HUDEP-2 (cell line): ENCODE results near the gene DNAJC5.

Source experiments
- DNase-seq, 76 experiments: peaks; one replicate each; lab custom pipeline; 2025; ENCODE audit not compliant: unreplicated experiment in 76 of 76; lab: John Stamatoyannopoulos, UW

The DNAJC5 gene

DNA sequence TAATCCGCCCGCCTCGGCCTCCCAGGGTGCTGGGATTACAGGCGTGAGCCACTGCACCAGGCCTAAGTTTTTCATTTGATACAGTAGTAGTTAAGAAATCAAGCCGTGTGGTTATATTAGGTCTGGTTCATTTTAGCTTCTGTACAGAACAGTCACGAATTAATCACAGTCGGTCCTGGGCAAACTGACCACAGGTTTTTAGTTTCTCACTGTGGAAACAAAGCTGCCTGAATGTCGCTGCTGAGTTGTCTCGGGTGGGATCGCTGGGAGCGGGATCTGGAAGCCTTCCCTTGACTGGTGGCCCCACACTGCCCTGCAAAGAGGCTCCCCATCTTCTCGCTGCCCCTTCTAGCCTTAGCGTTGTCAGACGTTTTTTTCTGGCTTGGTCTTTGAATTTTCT, 42.7 kb downstream of the DNAJC5 start:
- no peak for DNase-seq

DNA sequence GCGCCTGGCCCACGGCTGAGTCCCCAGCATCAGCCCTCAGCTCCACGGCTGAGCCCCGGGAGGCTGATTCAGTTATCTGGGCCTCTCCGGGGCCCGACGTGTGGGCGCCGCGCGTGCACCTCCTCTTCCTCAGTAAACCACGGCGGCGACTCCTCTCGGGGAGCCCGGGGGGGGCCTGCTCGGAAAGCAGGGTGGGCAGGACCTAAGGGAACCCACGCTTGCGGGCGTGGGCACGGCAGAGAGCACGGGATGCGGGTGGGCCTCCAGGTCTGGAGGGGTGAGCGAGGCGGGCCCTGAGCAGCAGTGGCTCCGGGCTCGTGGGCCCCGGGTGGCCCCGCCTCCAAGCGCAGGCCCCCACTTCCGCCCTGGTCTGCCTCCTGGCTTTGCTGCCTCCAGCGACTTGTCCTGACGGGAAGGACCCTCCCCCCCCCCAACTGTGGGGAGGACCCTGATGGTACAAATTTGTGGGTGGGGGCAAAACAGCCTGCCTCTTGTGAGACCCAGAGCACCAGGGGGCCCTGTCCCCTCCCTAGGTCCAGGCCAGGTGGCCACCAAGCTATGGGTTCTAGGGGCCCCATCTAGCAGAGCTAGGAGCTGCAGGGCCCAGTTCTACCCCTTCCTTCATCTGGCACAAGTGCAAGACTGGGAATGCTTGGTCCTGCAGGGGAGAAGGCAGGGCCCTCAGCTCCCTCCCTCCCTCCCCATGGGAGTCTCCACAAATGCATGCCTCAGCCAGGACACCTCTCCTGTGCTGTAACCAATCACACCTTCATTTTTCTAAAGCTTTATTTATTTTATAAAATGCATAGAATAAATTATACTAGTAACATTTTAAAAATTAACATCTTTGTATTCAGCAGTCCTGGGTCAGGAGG, 44.4 kb downstream of the DNAJC5 start:
- DNase-seq, result no peak

DNA sequence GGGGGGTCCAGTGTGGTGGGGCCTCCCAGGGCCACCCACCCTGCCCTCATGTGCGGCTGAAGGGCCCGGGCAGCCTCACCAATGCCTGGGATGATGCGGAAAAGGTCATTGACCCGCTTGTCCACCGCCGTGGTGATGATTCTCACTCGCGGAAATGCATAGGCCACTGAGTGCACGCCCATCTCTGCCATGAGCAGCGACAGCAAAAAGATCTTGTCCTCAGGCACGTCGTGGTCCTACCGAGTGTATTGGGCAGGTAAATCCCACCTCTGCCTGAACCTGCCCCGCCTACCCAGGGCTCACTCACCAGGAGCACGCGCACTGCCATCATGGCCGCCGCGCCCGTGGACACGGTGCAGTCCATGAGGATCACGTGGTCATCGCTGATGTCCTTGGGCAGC, 45.1 kb downstream of the DNAJC5 start:
- DNase-seq, result no peak

GRCh38 chr20:63940472-63941266, 45.7 kb downstream of the DNAJC5 start:
- DNase-seq, result no peak

- DNase-seq, result peak in 64 of 76 experiments; percentile 2 to 82 (median 51)
These were observed 46.6 kb downstream of the DNAJC5 start for GRCh38 chr20:63941282-63942081.

- DNase-seq, result peak in 58 of 76 experiments; percentile 9 to 90 (median 64)
These were observed 47.5 kb downstream of the DNAJC5 start for GRCh38 chr20:63942250-63942951.

GRCh38 chr20:63942969-63943807, 48.3 kb downstream of the DNAJC5 start:
- no peak for DNase-seq

DNA sequence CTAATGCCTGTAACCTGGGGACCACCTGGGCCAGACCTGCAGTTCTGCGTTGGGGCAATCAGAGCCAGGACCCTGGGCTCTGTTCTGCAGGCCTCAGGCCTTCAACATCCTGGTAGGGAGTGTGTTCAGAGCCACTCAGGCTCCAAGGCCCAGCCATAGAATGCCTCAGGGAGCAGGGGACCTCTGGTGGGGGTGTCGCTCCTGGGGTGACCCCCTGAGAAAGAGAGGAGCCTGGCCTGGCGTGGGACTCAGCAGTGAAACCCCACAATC, 48.8 kb downstream of the DNAJC5 start:
- no peak for DNase-seq

DNA sequence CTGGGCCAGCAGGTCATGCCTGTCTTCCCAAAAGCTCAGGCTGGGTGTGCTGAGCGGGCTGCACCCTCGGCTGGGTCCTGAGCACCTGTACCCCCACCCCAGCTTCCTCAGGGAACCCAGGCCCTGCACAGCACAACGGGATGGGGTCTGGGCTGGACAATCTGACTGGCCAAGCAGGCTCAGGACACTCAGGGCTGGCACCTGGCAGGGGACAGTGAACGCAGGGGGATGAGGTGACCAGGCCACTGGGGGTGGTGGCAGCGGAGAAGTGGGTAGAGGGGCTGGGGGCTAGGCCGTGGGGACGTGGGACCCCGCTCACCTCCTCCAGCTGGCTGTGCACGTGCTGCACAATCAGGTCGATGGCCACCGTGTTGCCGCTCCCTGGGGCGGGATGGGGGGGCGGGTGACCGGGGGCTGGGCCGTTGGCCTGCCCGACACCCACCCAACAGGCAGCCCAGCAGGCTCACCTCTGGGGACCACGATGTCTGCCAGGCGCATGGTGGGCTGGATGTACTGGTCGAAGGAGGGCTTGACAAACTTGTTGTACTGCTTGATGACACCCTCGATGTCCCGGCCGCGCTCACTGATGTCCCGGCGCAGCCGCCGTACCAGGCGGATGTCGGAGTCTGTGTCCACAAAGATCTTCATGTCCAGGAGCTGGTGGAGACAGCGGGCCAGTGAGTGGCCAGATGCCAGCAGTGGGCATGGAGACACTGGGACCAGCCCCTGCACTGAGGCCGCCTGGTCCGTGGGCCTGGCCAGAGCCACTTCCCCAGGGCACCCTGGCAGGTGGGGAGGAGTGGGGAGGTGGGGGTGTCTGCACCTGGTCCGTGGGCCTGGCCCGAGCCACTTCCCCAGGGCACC, 49.4 kb downstream of the DNAJC5 start:
- DNase-seq, result no peak

DNA sequence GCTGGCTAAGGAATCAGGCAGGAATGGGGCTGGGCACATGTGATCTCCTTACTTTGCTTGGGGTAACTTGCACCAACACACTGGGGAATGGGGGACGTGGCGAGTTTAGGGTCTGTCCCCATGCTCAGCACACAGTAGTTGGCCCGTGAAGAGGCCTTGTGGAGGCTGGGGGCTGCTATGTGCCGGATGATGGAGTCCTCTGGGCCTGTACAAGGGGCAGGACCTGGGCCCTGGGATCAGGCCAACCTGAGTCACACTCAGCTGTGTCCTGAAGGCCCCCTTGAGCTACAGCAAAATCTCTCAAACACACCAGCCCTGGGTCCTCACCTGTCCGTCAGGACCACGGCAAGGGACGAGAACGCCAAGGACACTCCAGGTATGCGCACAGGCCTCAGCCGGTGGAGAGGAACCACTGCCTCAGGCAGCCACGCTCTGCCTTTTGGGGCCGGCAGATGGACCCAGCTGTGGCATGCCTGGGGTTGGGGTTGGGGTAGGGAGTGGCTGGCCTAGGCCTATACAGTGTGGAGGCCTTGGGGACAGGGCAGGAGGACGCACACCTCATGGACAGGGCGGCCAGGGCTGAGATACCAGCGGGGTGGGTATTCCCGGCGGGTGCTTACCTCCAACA, 50.2 kb downstream of the DNAJC5 start:
- DNase-seq, result no peak

- no peak for DNase-seq
These were observed 51.3 kb downstream of the DNAJC5 start for GRCh38 chr20:63945921-63946920.

- DNase-seq, result no peak
These were observed 52.2 kb downstream of the DNAJC5 start for GRCh38 chr20:63946986-63947637.

- no peak for DNase-seq
These were observed 52.9 kb downstream of the DNAJC5 start for GRCh38 chr20:63947638-63948456.

- no peak for DNase-seq
These were observed 55.9 kb downstream of the DNAJC5 start for GRCh38 chr20:63950701-63951397.
